ENCODE results near the gene NUDCD3.

Gene NUDCD3

GRCh38 chr7:44348300-44348699 lies 142.2 kb downstream of the NUDCD3 start:
- no peak for FAIRE-seq

- no peak for FAIRE-seq
Measured at GRCh38 chr7:44347546-44348114, 142.8 kb downstream of the NUDCD3 start.

GRCh38 chr7:44346063-44346462 lies 144.4 kb downstream of the NUDCD3 start:
- no peak for FAIRE-seq

- no peak for FAIRE-seq
Measured at GRCh38 chr7:44341401-44341800, 149.1 kb downstream of the NUDCD3 start.

GRCh38 chr7:44338600-44338999 lies 151.9 kb downstream of the NUDCD3 start:
- no peak for FAIRE-seq

GRCh38 chr7:44336491-44336890 lies 154.0 kb downstream of the NUDCD3 start:
- FAIRE-seq = no peak

GRCh38 chr7:44335184-44335583 lies 155.3 kb downstream of the NUDCD3 start:
- no peak for FAIRE-seq

- no peak for FAIRE-seq
Measured at GRCh38 chr7:44334734-44335097, 155.7 kb downstream of the NUDCD3 start.

- FAIRE-seq = no peak
Measured at GRCh38 chr7:44333911-44334733, 156.3 kb downstream of the NUDCD3 start.

- no peak for FAIRE-seq
Measured at GRCh38 chr7:44331682-44332081, 158.8 kb downstream of the NUDCD3 start.

- no peak for FAIRE-seq
Measured at GRCh38 chr7:44330331-44330730, 160.1 kb downstream of the NUDCD3 start.

- no peak for FAIRE-seq
Measured at GRCh38 chr7:44329888-44330287, 160.6 kb downstream of the NUDCD3 start.

Data from colon (tissue), 2 donors.